PC-3 (cell line): Measurements from ENCODE around the gene FCSK. TPM values are rescaled to one million over a fixed set of nuclear protein-coding genes. Genes with fewer than 3 reads are reported as not detected.

Source experiments
- ATAC-seq: fragments of 200-7000 bp; cut with Tn5 transposase; 2 replicates; pipeline ENCODE4 v1.9.1; 2020; ENCODE audit warnings: mild to moderate bottlenecking, moderate library complexity
- BruUV-seq: library from RNA; stranded (reverse); fragments of 400-500 nt; replicated peaks from 2 replicates; lab custom pipeline; 2021; lab: Mats Ljungman, UMichigan
- CTCF ChIA-PET: fragments of 300-600 bp; sonication (Branson Sonifier 250); formaldehyde crosslinking; loops from one replicate; lab custom pipeline; 2022; ENCODE audit warnings: antibody characterized with exemption; lab: Charles Lee
- POLR2A ChIA-PET: fragments of 300-600 bp; sonication (Branson Sonifier 250); formaldehyde crosslinking; loops from one replicate; lab custom pipeline; 2022; ENCODE audit warnings: antibody characterized with exemption; ENCODE audit not compliant: unreplicated experiment; lab: Charles Lee
- DNase-seq: peaks from one replicate; pipeline ENCODE4 v3.0.0-alpha.2; 2015
- H2AFZ ChIP-seq: fragments of 300-600 bp; sonication (generic); 2 replicates; pipeline ENCODE4 v1.6.0; 2016; ENCODE audit warnings: antibody characterized with exemption, low read length
- H3F3A ChIP-seq: fragments of 300-600 bp; sonication (generic); one replicate; pipeline ENCODE4 v1.6.0; 2017; ENCODE audit warnings: antibody characterized with exemption, low read length, control low read depth, mild to moderate bottlenecking; ENCODE audit not compliant: unreplicated experiment
- H3K27ac ChIP-seq: fragments of 300-600 bp; sonication (generic); 2 replicates; pipeline ENCODE4 v1.5.1; 2016; ENCODE audit warnings: mild to moderate bottlenecking, low read length
- H3K27me3 ChIP-seq: fragments of 300-600 bp; sonication (generic); 2 replicates; pipeline ENCODE4 v1.6.1; 2016; ENCODE audit warnings: low read length, mixed read lengths
- H3K36me3 ChIP-seq: fragments of 300-600 bp; sonication (generic); 2 replicates; pipeline ENCODE4 v1.6.1; 2016; ENCODE audit warnings: low read depth, mixed run types, low read length, mixed read lengths
- H3K4me1 ChIP-seq: fragments of 300-600 bp; sonication (generic); 2 replicates; pipeline ENCODE4 v1.5.1; 2016; ENCODE audit warnings: low read length; ENCODE audit not compliant: insufficient read depth
- H3K4me2 ChIP-seq: fragments of 300-600 bp; sonication (generic); 2 replicates; pipeline ENCODE4 v1.6.0; 2016; ENCODE audit warnings: low read length
- H3K4me3 ChIP-seq: fragments of 300-600 bp; sonication (generic); 2 replicates; pipeline ENCODE4 v1.5.1; 2016; ENCODE audit warnings: mild to moderate bottlenecking, low read length, mixed read lengths
- H3K79me2 ChIP-seq: fragments of 300-600 bp; sonication (generic); 2 replicates; pipeline ENCODE4 v1.6.1; 2017; ENCODE audit warnings: low read length, mixed read lengths
- H3K9ac ChIP-seq: fragments of 300-600 bp; sonication (generic); 2 replicates; pipeline ENCODE4 v1.6.0; 2016; ENCODE audit warnings: mild to moderate bottlenecking, low read length
- H3K9me2 ChIP-seq: fragments of 300-600 bp; sonication (generic); replicated peaks from 2 replicates; pipeline ENCODE4 v1.6.1; 2016; ENCODE audit warnings: mixed run types, low read length, mixed read lengths
- H3K9me3 ChIP-seq: fragments of 300-600 bp; sonication (generic); 2 replicates; pipeline ENCODE4 v1.6.1; 2016; ENCODE audit warnings: low read length, mixed read lengths
- H4K20me1 ChIP-seq: fragments of 300-600 bp; sonication (generic); 2 replicates; pipeline ENCODE4 v1.6.1; 2016; ENCODE audit warnings: low read length, mixed read lengths
- CTCF ChIP-seq: fragments of 300-600 bp; sonication (generic); conservative IDR thresholded peaks from 2 replicates; pipeline ENCODE4 v1.5.1; 2017; ENCODE audit warnings: antibody characterized with exemption, low read depth, mild to moderate bottlenecking, low read length
- EZH2 ChIP-seq: fragments of 300-600 bp; sonication (generic); IDR thresholded peaks from one replicate; pipeline ENCODE4 v1.6.1; 2017; ENCODE audit warnings: antibody characterized with exemption, mild to moderate bottlenecking, low read length; ENCODE audit not compliant: unreplicated experiment
- EZH2phosphoT487 ChIP-seq: fragments of 300-600 bp; sonication (generic); IDR thresholded peaks from 2 replicates; pipeline ENCODE4 v1.6.1; 2018; ENCODE audit warnings: mild to moderate bottlenecking, antibody characterized with exemption, low read length, borderline replicate concordance
- intact Hi-C: fragments of 100-400 bp; cut with micrococcal nuclease; formaldehyde crosslinking; loops from 2 replicates; pipeline ENCODE4 v1.9.0; 2023
- total RNA-seq: library from RNA; depleted of rRNA; stranded (reverse); fragments of >200 nt; gene quantifications from 2 replicates; pipeline ENCODE4 v1.2.3, GENCODE V29; 2014

Gene FCSK
- total RNA-seq, 1 experiment from 2014 or later = 11.7 TPM

- Histone ChIP-seq H3K27ac (peak overlapping the region; percentile 77), H2AFZ (peak overlapping the region; percentile 54), H3K36me3 (peaks cover 4% of the 10 kb centered on the region), H3K4me2 (peak overlapping the region; percentile 63), H3K27me3 (no peaks in the 10 kb centered on the region), H4K20me1 (no peaks in the 10 kb centered on the region), H3K9me2 (no peaks in the 10 kb centered on the region), H3K79me2 (no peaks in the 10 kb centered on the region), H3K9me3 (no peaks in the 10 kb centered on the region), H3K4me1 (peaks cover 19% of the 10 kb centered on the region), H3K9ac (peak overlapping the region; percentile 44), H3K4me3 (peak overlapping the region; percentile 9; the same call in 1 of the 2 replicates), H3F3A (no peaks in the 10 kb centered on the region)
- DNase-seq (peak; percentile 79), ATAC-seq (peak; percentile 90)
- no TSS peak for BruUV-seq
- TF ChIP-seq EZH2 (no peak), CTCF (no peak), EZH2phosphoT487 (no peak)
- POLR2A ChIA-PET = interaction anchor here (0.6 kb wide), 1 partner anchor 85 kb away, joined by 3 read pairs; no protein-coding TSS in a partner anchor
- intact Hi-C loops = no loop called here
- CTCF ChIA-PET = interaction anchor here (0.5 kb wide), 1 partner anchor 91 kb away, joined by 3 read pairs; no protein-coding TSS in a partner anchor
These were observed 22.1 kb downstream of the FCSK start for GRCh38 chr16:70476272-70477020.

GRCh38 chr16:70478169-70478568 is 23.8 kb downstream of the FCSK start:
- intact Hi-C loops = no loop called here
- Histone ChIP-seq H3K9me3 (no peaks in the 10 kb centered on the region), H2AFZ (no peak overlapping the region), H3K4me3 (no peak overlapping the region), H3K9me2 (no peaks in the 10 kb centered on the region), H3K36me3 (peaks cover 4% of the 10 kb centered on the region), H3K27me3 (no peaks in the 10 kb centered on the region), H3K79me2 (no peaks in the 10 kb centered on the region), H3K4me1 (peaks cover 31% of the 10 kb centered on the region), H3K4me2 (no peak overlapping the region), H3K27ac (no peak overlapping the region), H3K9ac (no peak overlapping the region), H3F3A (no peaks in the 10 kb centered on the region), H4K20me1 (no peaks in the 10 kb centered on the region)
- TF ChIP-seq EZH2phosphoT487 (no peak), EZH2 (no peak), CTCF (no peak)
- ChIA-PET POLR2A (no interaction called here), CTCF (no interaction called here)
- no peak for DNase-seq
- BruUV-seq = no TSS peak
- ATAC-seq = no peak

GRCh38 chr16:70478912-70479341 is 24.5 kb downstream of the FCSK start:
- peaks cover 4% of the 10 kb centered on the region for H3K36me3 ChIP-seq
- no peak for DNase-seq
- H3K9me3 ChIP-seq = no peaks in the 10 kb centered on the region
- no peak overlapping the region for H3K4me3 ChIP-seq
- no peaks in the 10 kb centered on the region for H3K79me2 ChIP-seq
- ChIA-PET POLR2A (no interaction called here), CTCF (no interaction called here)
- H2AFZ ChIP-seq = no peak overlapping the region
- no peak overlapping the region for H3K27ac ChIP-seq
- no peak for TF ChIP-seq EZH2
- TF ChIP-seq CTCF = no peak
- no peak for TF ChIP-seq EZH2phosphoT487
- H3K4me1 ChIP-seq = peaks cover 31% of the 10 kb centered on the region
- H4K20me1 ChIP-seq = no peaks in the 10 kb centered on the region
- H3K27me3 ChIP-seq = no peaks in the 10 kb centered on the region
- H3K4me2 ChIP-seq = no peak overlapping the region
- intact Hi-C loops = no loop called here
- no peaks in the 10 kb centered on the region for H3K9me2 ChIP-seq
- H3F3A ChIP-seq = no peaks in the 10 kb centered on the region
- no TSS peak for BruUV-seq
- H3K9ac ChIP-seq = no peak overlapping the region
- ATAC-seq = no peak
